ENCODE measurements around the gene FSTL3. TPM values are rescaled to one million over a fixed set of nuclear protein-coding genes. Genes with fewer than 3 reads are reported as not detected.

Gene FSTL3
- total RNA-seq, 1 donor from 2014 or later, result 2.4 TPM

DNA sequence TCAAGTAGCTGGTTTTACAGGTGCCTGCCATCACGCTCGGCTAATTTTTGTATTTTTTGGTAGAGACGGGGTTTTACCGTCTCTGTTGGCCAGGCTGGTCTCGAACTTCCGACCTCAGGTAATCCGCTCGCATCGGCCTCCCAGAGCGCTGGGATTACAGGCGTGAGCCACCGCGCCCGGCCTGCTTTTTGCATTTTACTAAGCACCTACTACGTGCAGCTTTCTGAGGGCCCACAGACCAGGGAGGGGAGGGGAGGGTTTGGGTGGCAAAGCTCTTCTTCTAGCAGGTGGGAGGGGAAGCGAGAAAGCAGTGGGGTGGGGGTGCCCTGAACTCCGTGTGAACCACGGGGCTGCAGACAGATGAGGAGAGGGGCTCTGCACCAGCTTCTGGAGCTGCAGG is 47.5 kb downstream of the FSTL3 start:
- no peaks in the 10 kb centered on the region for H3K36me3 ChIP-seq
- H3K9ac ChIP-seq, result no peak overlapping the region

DNA sequence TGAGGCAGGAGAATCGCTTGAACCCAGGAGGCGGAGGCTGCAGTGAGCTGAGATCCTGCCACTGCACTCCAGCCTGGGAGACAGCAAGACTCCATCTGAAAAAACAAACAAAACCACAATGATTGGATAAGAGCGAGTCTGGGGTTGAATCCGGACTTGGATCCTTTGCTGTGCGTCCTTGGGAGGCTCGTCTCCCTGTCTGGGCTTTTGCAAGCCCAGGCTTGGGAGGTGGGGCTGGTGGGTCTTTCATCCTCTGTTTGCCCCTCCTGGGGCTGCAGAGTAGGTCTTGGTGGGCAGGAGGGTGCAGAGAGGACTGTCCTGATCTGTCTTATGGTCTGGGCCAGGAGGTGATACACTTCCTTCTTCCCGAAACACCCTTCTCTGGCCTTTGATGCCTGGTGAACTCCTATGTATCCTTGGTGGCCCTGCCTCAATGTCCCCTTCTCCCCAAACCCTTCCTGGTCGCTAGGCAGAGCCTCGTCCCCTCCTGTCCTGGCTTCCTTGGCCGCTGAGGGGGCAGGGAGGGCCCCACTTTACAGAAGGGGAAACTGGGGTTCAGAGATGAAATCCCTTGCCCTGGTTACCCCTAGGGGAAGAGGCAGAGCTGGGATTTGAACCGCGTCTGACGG is 49.4 kb downstream of the FSTL3 start:
- Histone ChIP-seq H3F3A (ENCODE audit: low read depth) (peaks cover 10% of the 10 kb centered on the region), H3K4me1 (no peaks in the 10 kb centered on the region), H3K36me3 (no peaks in the 10 kb centered on the region), H2AFZ (replicated peaks) (no peak overlapping the region), H3K27ac (no peak overlapping the region), H3K27me3 (no peaks in the 10 kb centered on the region), H3K9ac (no peak overlapping the region), H4K20me1 (ENCODE audit: low read depth) (peaks cover 39% of the 10 kb centered on the region), H3K79me2 (ENCODE audit: low read depth) (no peaks in the 10 kb centered on the region), H3K9me3 (ENCODE audit: low read depth) (no peaks in the 10 kb centered on the region), H3K4me3 (no peak overlapping the region), H3K4me2 (no peak overlapping the region)
- TF ChIP-seq EZH2phosphoT487 (IDR thresholded peaks at IDR 0.05), result no peak
- TF ChIP-seq, protein P1, sequence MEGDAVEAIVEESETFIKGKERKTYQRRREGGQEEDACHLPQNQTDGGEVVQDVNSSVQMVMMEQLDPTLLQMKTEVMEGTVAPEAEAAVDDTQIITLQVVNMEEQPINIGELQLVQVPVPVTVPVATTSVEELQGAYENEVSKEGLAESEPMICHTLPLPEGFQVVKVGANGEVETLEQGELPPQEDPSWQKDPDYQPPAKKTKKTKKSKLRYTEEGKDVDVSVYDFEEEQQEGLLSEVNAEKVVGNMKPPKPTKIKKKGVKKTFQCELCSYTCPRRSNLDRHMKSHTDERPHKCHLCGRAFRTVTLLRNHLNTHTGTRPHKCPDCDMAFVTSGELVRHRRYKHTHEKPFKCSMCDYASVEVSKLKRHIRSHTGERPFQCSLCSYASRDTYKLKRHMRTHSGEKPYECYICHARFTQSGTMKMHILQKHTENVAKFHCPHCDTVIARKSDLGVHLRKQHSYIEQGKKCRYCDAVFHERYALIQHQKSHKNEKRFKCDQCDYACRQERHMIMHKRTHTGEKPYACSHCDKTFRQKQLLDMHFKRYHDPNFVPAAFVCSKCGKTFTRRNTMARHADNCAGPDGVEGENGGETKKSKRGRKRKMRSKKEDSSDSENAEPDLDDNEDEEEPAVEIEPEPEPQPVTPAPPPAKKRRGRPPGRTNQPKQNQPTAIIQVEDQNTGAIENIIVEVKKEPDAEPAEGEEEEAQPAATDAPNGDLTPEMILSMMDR (IDR thresholded peaks at IDR 0.05), result no peak
- TF ChIP-seq EZH2 (IDR thresholded peaks at IDR 0.05), result no peak
- Mint-ChIP-seq H3K27ac (no peak overlapping the region), H3K9me3 (no peaks in the 10 kb centered on the region), H3K27me3 (ENCODE audit: insufficient read depth, low read depth) (peaks cover 5% of the 10 kb centered on the region), H3K4me3 (no peak overlapping the region), H3K36me3 (peaks cover 6% of the 10 kb centered on the region), H3K4me1 (peaks cover 5% of the 10 kb centered on the region)
- no peak for DNase-seq (ENCODE audit: low spot score)

More for the DNA sequence above, 47.5 kb downstream of the FSTL3 start:
- no peak for DNase-seq (ENCODE audit: low spot score)
- no peak overlapping the region for H3K27ac ChIP-seq
- H3K9me3 ChIP-seq (ENCODE audit: low read depth), result no peaks in the 10 kb centered on the region
- H3K4me1 ChIP-seq, result no peaks in the 10 kb centered on the region
- peaks cover 5% of the 10 kb centered on the region for H3K27me3 Mint-ChIP-seq (ENCODE audit: insufficient read depth, low read depth)
- no peaks in the 10 kb centered on the region for H3K9me3 Mint-ChIP-seq
- no peak overlapping the region for H3K4me3 Mint-ChIP-seq
- peaks cover 3% of the 10 kb centered on the region for H3K36me3 Mint-ChIP-seq
- no peak overlapping the region for H2AFZ ChIP-seq (replicated peaks)
- peaks cover 51% of the 10 kb centered on the region for H4K20me1 ChIP-seq (ENCODE audit: low read depth)
- H3K27me3 ChIP-seq, result no peaks in the 10 kb centered on the region
- H3F3A ChIP-seq (ENCODE audit: low read depth), result peaks cover 10% of the 10 kb centered on the region
- TF ChIP-seq EZH2phosphoT487 (IDR thresholded peaks at IDR 0.05) (no peak), EZH2 (IDR thresholded peaks at IDR 0.05) (no peak)
- no peak overlapping the region for H3K27ac Mint-ChIP-seq
- H3K4me1 Mint-ChIP-seq, result peaks cover 6% of the 10 kb centered on the region
- H3K4me2 ChIP-seq, result no peak overlapping the region
- H3K4me3 ChIP-seq, result no peak overlapping the region
- no peaks in the 10 kb centered on the region for H3K79me2 ChIP-seq (ENCODE audit: low read depth)

DNA sequence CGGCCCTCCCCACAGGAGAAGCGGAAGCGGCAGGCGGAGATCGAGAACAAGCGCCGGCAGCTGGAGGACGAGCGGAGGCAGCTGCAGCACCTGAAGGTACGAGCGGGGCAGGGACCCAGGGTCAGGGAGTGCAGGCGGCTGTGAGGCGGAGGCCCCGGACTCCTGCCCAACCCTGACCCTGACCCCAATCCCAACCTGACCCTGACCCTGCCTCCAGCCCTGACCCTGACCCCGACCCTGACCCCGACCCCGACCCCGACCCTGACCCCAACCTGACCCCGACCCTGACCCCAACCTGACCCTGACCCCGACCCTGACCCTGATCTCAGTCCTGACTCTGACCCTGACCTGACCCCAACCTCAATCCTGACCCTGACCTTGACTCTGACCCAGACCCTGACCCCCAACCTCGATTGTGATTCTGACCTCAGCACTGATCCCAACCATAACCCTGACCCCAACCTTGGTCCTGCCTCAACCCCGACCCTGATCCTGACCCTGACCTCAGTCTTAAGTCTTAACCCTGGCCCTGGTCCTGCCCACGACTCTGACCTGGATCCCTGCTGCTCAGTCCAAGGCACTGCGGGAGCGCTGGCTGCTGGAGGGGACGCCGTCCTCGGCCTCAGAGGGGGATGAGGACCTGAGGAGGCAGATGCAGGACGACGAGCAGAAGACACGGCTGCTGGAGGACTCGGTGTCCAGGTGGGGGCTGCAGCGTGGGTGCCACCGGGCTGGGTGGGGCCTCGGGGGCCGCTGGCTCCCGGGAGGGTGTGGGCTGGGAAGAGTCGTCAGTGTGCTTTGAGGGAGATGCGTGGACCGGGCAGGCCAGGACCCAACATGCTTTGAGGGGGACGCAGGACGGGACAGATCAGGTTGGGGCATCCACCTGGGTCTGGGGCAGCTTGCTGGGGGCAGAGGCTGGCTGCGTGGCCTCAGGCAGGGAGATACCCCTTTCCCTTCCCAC is 51.1 kb downstream of the FSTL3 start:
- no peaks in the 10 kb centered on the region for H3K9me3 Mint-ChIP-seq
- H3K27me3 ChIP-seq, result no peaks in the 10 kb centered on the region

More for the DNA sequence above, 51.1 kb downstream of the FSTL3 start:
- Histone ChIP-seq H3K4me3 (no peak overlapping the region), H3K4me2 (no peak overlapping the region), H2AFZ (replicated peaks) (no peak overlapping the region), H3K27ac (no peak overlapping the region), H3K79me2 (ENCODE audit: low read depth) (no peaks in the 10 kb centered on the region), H3K9ac (no peak overlapping the region), H4K20me1 (ENCODE audit: low read depth) (peaks cover 25% of the 10 kb centered on the region), H3K9me3 (ENCODE audit: low read depth) (no peaks in the 10 kb centered on the region), H3F3A (ENCODE audit: low read depth) (peaks cover 10% of the 10 kb centered on the region), H3K4me1 (no peaks in the 10 kb centered on the region), H3K36me3 (no peaks in the 10 kb centered on the region)
- H3K4me3 Mint-ChIP-seq, result no peak overlapping the region
- peaks cover 5% of the 10 kb centered on the region for H3K27me3 Mint-ChIP-seq (ENCODE audit: insufficient read depth, low read depth)
- TF ChIP-seq, protein P1 (IDR thresholded peaks at IDR 0.05), result no peak
- TF ChIP-seq EZH2 (IDR thresholded peaks at IDR 0.05), result no peak
- no peak for TF ChIP-seq EZH2phosphoT487 (IDR thresholded peaks at IDR 0.05)
- peaks cover 3% of the 10 kb centered on the region for H3K4me1 Mint-ChIP-seq
- H3K27ac Mint-ChIP-seq, result no peak overlapping the region
- peaks cover 7% of the 10 kb centered on the region for H3K36me3 Mint-ChIP-seq
- no peak for DNase-seq (ENCODE audit: low spot score)
